GM21526 (cell line): ENCODE data around the gene RET.
"Not testable (repeated sequence)": the region's sequence is repeated elsewhere in the genome, so short reads cannot be mapped to it uniquely, and the experiment has no call there.

Source experiments
- ATAC-seq: cut with Tn5 transposase; IDR thresholded peaks from one replicate; pipeline ENCODE4 v1.9.1; 2021; ENCODE audit warnings: moderate library complexity; ENCODE audit not compliant: unreplicated experiment, low FRiP score

The RET gene

GRCh38 chr10:43076311-43076875 lies 476 bp upstream of the RET start:
- ATAC-seq: no peak

DNA sequence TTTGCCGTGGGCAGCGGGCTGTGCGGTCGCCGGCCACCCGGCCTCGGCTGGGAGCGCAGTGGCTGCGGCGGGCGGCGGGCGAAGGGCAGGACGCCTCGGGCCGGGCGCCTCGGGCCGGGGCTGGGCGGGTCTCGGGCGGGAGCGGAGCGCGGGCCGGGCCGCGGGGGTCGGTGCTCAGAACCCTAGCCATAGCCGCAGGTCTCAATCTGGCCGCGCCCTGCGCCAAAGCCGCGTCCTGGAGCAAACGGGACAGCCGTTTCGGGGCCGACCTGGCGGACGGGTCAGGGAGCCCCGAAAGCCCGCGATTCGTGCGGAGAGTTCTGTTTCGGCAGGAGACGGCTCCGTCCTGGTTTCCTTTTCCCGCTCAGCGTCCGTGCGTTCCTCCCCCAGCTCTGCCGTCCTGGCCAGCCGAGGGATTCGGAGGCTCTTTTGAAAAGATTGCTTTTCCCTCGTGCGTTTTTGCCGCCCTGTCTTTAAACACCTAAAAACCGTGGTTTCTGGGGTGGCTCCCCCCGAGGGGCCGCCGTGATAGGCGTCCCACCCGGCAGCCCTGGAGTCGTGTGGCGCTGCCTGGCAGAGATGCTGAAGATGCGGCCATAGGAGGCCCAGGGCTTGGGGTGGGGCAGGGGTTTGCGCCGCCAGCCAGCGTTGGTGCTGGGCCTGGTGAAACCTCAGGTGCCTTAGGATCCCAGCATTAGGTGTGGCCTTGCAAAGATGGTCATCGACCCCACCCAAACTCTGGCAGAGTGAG lies 727 bp downstream of the RET start:
- ATAC-seq: no peak

DNA sequence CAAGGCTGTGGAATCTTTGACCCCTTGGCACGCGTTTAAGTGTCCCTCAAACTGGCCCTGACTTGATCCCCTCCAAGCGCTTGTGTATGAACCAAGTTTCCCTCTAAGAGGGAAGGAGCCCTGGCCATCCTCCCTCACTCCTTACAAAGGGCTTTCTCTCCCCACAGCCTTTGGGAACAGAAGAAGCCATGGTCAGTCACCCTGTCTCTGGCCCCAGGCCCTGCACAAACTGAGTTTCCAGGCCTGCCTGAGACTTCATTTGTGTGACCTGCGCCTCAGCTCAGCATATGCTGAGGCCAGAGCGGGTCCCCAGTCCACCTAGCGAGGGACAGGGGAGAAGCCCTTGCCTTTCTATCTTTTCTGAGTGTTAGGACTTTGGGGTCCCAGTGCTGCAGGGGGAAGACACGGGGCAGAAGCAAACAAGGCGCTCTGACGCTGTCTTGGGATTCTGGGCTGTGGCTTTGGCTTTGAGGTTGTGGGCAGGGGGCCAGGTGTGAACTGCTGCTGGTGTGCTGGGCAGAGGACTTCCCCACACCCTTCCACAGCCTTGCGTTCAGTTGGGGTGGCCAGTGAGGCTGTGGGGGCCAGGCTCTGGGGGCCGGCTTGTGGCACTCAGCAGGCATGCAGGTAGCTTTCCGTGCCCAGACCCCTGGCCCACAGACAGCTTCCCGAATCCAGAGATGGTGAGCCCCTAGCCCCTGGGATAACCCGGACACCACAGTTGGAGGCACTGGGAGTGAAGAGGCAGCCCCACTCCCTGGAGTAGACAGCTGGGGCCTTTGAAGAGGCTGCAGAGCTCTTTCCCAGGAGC lies 1.5 kb downstream of the RET start:
- no peak for ATAC-seq

DNA sequence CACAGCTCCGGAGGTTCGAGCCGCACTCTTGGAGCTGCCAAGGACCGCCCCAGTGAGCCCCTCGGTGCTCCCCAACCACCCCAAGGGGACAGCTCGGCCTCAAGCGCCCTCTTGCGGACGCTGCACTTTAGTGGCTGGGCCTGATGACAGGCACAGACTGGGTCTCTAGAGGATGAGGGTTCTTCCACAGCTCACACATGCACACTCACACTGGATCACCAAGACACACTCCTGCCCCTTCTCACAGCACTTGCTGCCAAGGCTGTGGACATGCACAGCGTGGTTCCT lies 2.1 kb downstream of the RET start:
- no peak for ATAC-seq

DNA sequence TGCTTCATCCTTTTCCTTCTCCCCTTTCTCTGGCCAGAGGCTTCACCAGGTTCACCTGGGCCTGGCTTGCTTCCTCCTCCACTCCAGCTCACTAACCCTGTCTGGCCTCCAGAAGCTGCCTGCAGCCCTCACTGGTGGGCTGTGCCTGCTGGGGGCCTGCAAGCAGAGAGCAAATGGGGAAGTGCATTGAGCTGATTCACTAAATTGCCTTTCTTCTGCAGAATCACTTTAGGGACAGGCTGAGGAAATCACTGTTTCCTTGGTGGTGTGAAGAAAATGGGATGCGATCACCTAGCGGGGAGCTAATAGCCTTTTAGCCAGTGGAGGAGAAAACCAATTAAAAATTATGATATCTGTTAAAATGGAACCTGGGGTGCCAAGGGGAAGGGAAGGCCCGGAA lies 3.0 kb downstream of the RET start:
- ATAC-seq: no peak

DNA sequence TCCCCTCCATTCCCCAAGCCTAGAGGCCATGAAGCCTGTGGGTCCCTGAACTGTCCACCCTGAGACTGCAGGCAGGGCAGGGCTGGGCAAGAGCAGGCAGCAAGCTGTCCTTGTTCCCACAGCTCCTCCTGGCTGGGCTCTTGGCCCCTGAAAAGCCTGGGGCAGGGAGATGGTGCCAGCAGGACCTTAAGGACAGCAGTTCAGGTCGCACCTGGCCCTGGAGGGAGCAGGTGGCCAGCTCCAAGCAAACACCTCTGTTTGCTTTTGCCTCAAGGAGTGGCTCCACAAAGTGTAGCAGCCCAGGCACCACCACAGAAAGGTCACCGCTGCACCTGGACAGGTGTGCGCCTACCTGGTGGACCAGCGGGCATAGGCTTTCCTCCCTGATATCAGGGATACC lies 5.2 kb downstream of the RET start:
- ATAC-seq: no peak

- no peak for ATAC-seq
Observed at GRCh38 chr10:43082746-43083145, 5.9 kb downstream of the RET start.

- ATAC-seq: no peak
Observed at GRCh38 chr10:43083764-43084163, 6.9 kb downstream of the RET start.

GRCh38 chr10:43084812-43085211 lies 7.9 kb downstream of the RET start:
- no peak for ATAC-seq

GRCh38 chr10:43086321-43086942 lies 9.6 kb downstream of the RET start:
- ATAC-seq: no peak

DNA sequence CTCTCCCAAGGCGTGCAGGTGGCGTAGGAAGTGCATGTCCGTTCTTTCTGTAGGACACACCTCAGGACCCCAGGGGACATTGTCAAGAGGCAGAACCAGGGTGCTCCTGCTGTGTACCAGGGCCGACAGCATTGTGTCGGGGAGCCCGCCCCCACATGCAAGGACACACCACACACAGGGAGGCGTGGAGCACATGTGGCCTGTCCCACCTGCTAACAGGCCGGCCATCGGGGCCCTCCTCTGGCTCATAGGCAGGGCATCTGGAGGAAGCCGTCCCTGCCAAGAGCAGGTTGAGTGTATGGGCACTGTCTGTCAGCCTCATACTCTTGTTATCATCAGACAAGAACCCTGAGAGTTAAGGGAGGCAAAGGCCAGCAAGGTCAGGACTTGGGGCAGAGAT lies 12.7 kb downstream of the RET start:
- ATAC-seq: no peak

DNA sequence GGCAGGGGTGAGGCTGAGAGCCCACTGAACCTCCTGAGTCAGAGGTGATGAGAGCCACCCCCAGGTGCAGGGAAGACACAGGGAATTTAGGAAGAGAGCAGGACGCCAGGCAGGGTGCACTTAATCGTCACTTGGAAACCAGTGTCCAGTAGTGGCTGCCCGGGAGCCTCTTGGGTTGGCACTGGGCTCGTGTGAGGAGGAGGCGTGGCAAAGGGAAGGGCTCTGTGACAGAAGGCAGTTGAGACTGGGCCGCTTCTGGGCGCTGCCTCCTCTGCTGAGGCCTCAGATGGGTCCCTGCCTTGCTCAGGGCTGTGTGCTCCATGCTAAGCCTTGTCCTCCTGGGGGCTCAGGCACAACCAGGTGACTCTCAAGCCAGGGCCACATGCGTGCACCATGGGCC lies 13.3 kb downstream of the RET start:
- no peak for ATAC-seq

DNA sequence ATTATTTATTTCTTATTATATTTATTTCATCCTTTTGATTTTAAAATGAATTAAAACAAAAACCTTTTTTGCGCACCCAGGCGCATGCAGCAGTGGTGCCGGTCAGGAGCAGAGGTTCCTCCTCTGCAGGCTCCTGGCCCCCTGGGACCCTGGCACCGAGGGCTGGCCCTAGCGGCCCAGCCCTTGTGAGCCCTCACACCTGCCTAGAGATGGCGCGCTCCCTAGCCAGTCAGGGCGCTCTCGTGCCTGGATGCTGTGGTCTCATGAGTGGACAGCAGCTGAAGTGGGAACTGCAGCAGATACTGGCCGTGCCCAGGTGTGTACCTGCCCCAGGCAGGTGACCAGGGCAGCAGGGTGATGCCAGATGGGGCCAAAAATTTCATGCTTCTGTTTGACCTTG lies 13.8 kb downstream of the RET start:
- ATAC-seq: no peak

DNA sequence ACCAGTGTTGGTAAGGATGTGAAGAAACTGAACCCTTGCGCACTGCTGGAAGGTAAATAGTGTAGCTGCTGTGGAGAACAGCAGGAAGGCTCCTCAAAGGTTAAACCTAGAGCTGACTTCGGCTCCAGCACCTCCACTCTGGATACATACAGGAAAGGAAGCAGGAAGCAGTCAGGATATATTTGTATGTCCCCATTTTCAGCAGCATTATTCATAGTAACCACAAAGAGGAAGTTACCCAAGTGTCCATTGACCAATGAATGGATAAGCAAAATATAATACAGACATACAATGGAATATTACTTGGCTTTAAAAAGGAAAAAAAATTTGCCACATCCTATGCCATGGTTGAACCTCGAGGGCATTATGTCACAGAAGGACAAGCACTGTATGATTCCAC lies 15.0 kb downstream of the RET start:
- ATAC-seq: no peak

GRCh38 chr10:43093423-43094076 lies 16.7 kb downstream of the RET start:
- ATAC-seq: no peak

DNA sequence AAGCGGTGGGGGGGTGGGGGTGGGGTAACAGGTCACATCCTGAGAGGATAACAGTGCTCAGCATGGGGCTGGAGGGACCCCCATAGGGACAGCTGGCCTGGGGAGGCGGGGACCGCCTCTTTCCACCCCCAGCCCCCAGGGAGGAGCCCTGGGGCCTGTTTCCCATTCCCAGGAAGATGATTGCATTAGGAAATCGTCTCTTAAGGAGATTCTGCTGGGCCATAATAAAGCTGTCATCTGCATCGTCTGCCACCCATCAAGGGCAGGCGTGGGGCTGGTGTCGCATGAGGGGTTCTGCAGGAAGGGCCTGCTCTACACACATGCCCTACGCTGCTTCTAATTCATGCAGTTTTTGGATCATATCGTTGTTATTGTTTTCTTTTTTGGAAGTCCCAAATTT lies 17.2 kb downstream of the RET start:
- ATAC-seq: no peak

DNA sequence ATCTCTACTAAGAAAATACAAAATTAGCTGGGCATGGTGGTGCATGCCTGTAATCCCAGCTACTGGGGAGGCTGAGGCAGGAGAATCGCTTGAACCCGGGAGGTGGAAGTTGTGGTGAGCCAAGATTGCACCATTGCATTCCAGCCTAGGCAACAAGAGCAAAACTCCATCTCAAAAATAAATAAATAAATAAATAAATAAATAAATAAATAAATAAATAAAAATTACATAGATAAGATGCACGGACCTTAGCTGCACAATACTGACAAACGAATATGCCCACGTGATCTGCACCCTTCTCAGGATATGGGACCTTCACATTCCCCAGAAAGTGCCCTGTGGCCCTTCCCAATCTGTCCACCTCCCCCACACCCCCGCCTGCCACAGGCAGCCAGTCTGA lies 22.5 kb downstream of the RET start:
- ATAC-seq: not testable (repeated sequence)

- no peak for ATAC-seq
Observed at GRCh38 chr10:43099928-43100327, 23.1 kb downstream of the RET start.

- no peak for ATAC-seq
Observed at GRCh38 chr10:43100366-43100765, 23.5 kb downstream of the RET start.

DNA sequence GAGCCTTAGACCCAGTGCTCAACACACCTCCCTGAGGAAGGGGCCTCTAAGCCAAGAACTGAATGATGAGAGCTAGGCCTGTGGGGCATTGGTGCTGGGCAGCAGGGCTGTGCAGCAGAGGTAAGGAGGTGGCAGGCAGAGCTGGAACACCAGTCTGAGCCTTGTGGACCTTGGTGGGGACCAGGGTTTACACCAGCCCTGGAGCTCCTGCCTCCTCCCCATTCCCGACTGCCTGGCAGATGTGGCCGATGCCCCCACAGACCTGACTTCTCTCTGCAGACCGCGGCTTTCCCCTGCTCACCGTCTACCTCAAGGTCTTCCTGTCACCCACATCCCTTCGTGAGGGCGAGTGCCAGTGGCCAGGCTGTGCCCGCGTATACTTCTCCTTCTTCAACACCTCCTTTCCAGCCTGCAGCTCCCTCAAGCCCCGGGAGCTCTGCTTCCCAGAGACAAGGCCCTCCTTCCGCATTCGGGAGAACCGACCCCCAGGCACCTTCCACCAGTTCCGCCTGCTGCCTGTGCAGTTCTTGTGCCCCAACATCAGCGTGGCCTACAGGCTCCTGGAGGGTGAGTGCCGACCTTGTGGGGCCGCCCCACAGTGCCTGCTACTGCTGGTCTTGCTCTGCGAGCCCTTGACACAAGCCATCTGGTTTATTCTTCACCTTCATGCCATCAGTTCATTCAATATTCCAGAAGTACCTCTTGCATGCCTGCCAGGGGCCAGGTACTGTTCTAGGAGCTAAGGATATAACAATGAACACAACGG lies 25.4 kb downstream of the RET start:
- ATAC-seq: no peak
